GM19193 (cell line): Measurements from ENCODE around the gene OSBPL6.

Experiments
- POLR2A ChIP-seq: IDR thresholded peaks from 4 replicates; pipeline ENCODE4 v1.6.1; 2011; ENCODE audit not compliant: insufficient read depth, insufficient read length; ENCODE audit errors: extremely low read depth

Gene OSBPL6

DNA sequence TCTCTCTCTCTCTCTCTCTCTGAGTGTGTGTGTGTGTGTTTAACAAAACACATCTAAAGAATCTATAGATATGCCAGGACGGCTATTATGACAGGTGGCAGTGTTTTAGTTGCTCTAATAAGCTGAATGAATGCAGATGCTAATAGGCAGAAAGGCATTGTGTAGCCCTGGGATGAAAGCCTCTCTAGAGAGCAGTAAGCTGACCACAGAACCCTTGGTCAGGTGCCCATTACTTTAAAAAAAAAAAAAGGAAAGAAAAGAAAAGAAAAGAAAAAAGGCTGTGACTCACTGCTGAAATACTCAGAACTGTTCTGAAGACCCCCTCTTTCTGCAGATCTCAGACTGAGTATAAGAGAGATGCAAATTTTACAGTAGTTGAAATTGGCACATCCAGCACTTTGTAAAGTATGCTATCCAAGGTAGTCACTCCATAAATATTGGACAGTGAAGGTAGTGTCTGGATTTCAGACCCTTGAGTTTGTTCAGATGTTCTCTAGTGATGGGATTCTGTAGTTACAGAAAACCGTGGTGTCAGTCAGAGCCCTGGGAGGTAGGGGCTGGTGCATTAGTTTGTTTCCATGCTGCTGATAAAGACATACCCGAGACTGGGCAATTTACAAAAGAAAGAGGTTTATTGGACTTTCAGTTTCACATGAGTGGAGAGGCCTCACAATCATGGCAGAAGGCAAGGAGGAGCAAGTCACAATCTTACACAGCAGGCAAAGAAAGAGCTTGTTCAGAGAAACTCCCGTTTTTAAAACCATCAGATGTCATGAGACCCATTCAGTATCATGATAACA, 30.9 kb downstream of the OSBPL6 start:
- TF ChIP-seq POLR2A, result no peak

DNA sequence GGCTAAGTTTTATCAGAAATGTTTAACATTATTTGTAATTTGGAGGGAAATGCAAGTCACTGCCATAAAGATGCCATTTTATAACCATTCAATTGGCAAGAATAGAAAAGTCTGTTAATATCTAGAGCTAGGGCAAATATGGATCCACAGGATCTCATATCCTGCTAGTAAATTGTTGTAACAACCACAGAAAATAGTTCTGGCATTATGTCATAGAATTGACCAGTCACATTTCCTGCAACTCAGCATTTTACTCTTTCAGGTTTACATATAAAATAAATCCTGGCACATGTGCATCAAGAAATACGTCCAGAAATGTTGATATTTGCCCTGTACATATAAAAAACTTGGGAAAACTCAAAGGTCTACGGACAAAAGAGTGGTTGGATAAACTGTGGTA, 32.9 kb downstream of the OSBPL6 start:
- TF ChIP-seq POLR2A, result no peak

GRCh38 chr2:178229927-178230326, 35.6 kb downstream of the OSBPL6 start:
- TF ChIP-seq POLR2A, result no peak

DNA sequence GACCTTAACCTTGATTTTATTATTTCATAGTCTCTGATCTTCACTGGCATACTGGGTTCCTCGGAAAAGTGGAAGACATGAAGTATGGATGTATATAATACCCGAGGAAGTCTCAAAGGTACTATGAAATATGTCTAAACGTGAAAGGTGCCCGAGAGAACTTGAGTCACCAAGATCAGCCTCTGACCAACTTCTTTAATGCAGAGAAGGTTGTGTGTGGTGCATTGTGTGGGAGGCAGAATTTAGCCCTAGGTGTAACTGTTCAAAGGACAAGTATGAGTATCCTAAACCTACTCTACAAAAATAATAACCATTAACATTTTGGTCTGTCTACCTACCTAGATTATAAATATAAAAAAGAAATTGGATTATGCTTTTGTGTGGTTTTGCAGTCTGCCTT, 36.1 kb downstream of the OSBPL6 start:
- no peak for TF ChIP-seq POLR2A

- no peak for TF ChIP-seq POLR2A
These were observed 39.1 kb downstream of the OSBPL6 start for GRCh38 chr2:178233428-178233827.

DNA sequence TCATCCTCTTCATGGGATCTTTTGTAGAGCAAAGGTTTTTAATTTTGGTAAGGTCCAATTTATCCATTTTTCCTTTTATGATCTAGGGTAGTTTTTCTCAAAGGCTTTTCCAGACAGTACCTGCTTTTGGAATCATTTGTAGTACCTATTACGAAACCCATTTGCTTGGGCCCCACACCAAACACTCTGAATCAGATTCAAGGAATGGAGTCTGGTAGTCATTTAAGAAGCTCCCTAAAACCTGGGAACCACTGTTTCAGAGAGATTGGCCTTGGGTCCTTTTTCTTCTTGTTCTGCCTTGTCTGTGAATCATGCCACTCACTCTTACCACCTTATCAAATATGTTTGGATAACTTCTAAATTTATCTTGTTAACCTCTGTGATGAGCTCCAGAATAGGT, 40.3 kb downstream of the OSBPL6 start:
- no peak for TF ChIP-seq POLR2A

DNA sequence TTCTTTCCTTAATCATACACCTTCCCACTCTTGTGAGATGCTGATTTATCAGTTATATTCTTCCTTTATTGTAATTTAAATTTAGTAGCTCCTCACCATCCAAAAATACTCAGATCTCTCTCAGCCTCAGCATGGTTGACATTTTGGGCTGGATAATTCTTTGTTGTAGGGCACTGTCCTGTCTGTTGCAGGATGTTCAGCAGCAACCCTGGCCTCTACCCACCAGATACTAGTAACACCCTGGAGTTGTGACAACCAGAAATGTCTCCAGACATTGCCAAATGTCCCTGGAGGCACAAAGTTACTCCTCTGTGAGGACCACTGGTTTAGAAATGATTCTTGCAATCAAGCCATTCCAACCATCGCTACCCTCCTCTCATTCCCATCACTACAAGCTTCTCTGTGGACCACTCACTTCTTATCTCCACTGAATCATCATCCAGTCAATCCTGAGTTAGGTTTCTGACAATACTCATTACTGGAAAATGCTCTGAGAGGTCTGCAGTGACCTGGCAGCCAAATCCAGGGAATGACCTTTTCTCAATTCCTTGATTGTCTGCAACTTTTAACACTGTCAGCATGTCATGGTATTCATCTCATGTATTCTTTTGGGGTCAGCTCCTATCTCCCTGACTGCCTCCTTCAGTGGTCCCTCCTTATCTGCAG, 43.3 kb downstream of the OSBPL6 start:
- TF ChIP-seq POLR2A, result no peak

- TF ChIP-seq POLR2A, result no peak
These were observed 43.8 kb downstream of the OSBPL6 start for GRCh38 chr2:178238154-178238521.

GRCh38 chr2:178238750-178239149, 44.4 kb downstream of the OSBPL6 start:
- no peak for TF ChIP-seq POLR2A

- no peak for TF ChIP-seq POLR2A
These were observed 47.7 kb downstream of the OSBPL6 start for GRCh38 chr2:178241844-178242551.

DNA sequence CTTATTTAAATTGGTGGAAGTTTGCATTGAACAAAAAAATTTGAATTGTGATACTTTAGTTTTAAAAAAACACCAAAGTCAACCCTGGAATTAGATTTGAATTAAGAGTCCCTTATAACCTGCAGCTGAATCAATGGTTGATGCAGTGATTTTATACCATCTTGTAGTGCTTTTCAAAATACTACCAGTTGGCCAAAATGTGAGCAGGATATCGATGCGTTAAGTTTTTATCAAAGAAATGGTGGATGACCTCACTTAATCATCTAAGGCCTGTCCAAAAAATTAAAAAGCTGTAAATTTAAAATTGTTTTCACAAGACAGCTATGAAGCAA, 48.2 kb downstream of the OSBPL6 start:
- no peak for TF ChIP-seq POLR2A

DNA sequence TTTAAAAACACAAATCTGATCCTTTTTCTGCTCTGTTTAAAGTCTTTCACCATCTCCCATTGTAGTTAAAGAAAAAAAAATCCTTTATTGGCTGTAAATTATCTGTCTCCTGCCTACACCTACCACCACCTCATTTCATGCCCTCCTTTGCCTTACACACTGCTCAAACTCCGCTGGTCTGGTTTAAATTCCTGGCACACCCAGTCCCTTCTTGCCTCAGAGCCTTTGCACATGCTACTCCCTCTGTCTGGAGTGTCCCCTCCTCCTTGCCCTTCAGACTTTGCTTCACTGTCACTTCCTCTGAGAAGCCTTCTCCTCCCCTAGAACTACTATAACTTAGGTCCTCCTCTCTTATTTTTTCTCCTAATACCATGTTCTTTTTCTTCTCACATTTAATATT, 49.6 kb downstream of the OSBPL6 start:
- TF ChIP-seq POLR2A, result no peak

GRCh38 chr2:178244777-178245176, 50.5 kb downstream of the OSBPL6 start:
- TF ChIP-seq POLR2A, result no peak

- no peak for TF ChIP-seq POLR2A
These were observed 52.4 kb downstream of the OSBPL6 start for GRCh38 chr2:178246696-178247095.

GRCh38 chr2:178247250-178247649, 52.9 kb downstream of the OSBPL6 start:
- no peak for TF ChIP-seq POLR2A

DNA sequence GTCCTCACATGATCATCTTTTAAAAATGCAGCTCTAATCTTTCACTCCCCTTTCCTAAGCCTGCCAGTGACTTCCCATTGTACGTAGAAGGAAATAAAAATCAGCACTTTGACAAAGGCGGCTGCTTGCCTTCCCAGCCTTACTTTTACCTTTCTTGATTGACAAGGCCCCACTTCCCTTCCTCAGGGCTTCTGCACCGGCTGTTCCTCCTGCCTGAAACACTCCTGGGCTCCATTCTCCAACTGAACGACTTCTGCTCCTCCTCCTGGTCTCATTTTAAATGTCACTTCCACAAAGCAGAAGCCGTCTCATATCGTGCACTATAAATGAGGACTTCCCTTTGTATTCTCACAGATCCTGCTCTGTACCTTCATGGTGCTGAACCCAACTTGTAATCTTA, 56.1 kb downstream of the OSBPL6 start:
- TF ChIP-seq POLR2A, result no peak
